KOPT-K1 (cell line): ENCODE results near the gene DENND2A.
"Not testable (repeated sequence)": the region's sequence is repeated elsewhere in the genome, so short reads cannot be mapped to it uniquely, and the experiment has no call there.

Experiments used
- H3K27ac ChIP-seq: fragments of 200-600 bp; sonication (generic); 2 replicates; pipeline ENCODE4 v1.5.1; 2016; ENCODE audit warnings: antibody characterized with exemption, mild to moderate bottlenecking, low read depth, low read length; ENCODE audit not compliant: poor library complexity, severe bottlenecking
- H3K36me3 ChIP-seq: fragments of 200-600 bp; sonication (generic); 2 replicates; pipeline ENCODE4 v1.5.1; 2017; ENCODE audit warnings: antibody characterized with exemption, mild to moderate bottlenecking, low read length, moderate library complexity; ENCODE audit not compliant: insufficient read depth
- H3K9me3 ChIP-seq: fragments of 200-600 bp; sonication (generic); 2 replicates; pipeline ENCODE4 v1.5.1; 2017; ENCODE audit warnings: antibody characterized with exemption, low read length, mild to moderate bottlenecking; ENCODE audit not compliant: insufficient read depth, poor library complexity, severe bottlenecking

DENND2A gene

DNA sequence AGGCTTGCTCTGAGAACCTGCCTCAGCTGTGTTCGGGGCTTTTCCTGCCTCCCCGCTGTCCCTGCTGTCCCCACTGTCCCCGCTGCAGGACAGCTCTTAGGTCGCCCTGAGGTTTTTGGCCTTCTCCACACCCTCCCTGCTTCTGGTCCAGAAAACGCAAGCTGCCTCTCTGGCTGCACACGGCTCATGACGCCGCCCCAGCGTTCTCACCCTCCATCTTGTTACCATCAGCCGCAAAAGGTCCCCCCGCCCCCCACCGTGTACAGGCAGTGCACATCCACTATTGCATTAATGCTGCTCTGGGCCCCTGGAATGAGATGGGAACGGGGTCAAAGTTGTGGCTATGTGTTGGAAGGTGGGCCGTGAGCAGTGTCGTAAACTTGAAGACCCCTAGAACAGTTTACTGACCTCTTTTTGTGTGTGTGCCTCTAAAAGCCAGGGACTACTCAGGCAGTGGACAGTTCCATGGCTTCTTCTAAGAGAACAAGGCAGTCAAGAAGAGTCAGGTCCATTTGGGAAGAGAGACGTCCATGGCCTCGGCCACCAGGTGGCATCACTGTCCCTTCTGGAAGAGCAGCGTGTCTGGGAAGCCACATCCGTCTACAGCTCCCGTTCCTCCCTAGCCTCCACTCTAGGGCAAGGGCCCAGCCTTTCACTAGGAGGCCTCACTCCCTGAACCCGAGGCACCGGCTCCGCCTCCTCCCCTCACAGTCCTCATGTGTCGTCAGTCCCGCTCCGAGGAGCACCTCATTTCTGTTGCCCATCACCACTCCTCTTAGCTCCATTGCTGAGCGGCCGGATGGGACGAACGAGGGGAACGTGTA lies 122.9 kb downstream of the DENND2A start:
- Histone ChIP-seq H3K27ac (no peak overlapping the region), H3K9me3 (no peaks in the 10 kb centered on the region)

DNA sequence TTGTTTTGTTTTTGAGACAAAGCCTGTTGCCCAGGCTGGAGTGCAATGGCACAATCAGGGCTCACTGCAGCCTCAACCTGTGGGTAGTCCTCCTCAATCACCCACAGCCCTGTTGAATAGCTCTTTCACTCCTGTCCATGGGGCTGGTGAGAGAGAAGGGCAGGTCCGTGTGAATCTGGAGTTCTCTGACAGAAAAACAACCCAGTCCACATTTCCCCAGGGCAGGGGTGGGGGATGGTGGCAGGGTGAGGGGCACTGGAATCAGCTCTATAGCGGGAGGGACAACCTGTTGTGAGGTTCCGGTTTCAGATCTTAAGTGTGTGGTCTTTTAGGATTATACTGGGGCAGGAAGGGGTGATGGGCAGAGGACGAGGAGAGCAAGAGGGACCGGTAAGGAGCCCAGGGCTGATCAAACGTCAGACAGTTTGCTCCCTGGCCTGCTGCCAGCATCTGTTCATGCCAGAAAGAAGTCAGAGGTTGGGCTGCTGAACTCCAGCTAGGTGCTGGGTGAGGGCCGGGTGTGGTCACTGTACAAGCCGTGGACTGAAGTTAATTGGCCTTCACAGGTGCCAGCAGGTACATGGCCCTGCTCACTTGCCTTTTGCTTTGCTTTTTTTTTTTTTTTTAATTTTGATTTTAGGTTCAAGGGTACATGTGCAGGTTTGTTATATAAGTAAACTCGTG lies 128.2 kb downstream of the DENND2A start:
- Histone ChIP-seq H3K27ac (no peak overlapping the region), H3K36me3 (no peaks in the 10 kb centered on the region), H3K9me3 (no peaks in the 10 kb centered on the region)

More for the DNA sequence above, 122.9 kb downstream of the DENND2A start:
- no peaks in the 10 kb centered on the region for H3K36me3 ChIP-seq

DNA sequence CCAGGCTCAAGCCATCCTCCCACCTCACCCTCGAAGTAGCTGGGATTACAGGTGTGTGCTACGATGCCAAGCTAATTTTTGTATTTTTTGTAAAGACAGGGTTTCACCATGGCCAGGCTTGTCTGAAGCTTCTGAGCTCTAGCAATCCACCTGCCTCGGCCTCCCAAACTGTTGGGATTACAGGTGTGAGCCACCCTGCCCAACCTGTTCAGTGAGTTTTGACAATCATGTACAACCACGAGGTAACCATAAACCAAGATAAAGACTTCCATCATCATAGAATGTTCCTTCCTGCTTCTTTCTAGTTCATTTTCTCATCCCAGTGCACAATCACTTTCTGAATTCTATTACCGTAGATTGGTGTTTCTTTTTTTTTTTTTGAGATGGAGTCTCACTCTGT lies 130.8 kb downstream of the DENND2A start:
- Histone ChIP-seq H3K9me3 (no peaks in the 10 kb centered on the region), H3K27ac (no peak overlapping the region), H3K36me3 (no peaks in the 10 kb centered on the region)

DNA sequence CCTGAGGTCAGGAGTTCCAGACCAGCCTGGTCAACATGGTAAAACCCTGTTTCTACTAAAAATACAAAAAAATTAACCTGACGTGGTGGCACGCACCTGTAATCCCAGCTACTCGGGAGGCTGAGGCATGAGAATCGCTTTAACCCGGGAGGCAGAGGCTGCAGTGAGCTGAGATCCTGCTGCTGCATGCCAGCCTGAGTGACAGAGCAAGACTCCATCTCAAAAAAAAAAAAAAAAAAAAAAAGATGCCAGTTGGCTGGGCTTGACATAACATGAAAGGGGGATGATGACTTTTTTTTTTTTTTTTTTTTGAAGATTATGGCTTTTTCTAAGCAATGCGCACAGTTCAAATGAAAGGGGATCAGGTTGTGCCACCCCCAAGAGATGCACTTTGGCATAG lies 133.1 kb downstream of the DENND2A start:
- not testable (repeated sequence) for H3K36me3 ChIP-seq, H3K27ac ChIP-seq, H3K9me3 ChIP-seq

GRCh38 chr7:140506788-140507464 lies 133.7 kb downstream of the DENND2A start:
- H3K27ac ChIP-seq = no peak overlapping the region
- H3K36me3 ChIP-seq = no peaks in the 10 kb centered on the region
- no peaks in the 10 kb centered on the region for H3K9me3 ChIP-seq

DNA sequence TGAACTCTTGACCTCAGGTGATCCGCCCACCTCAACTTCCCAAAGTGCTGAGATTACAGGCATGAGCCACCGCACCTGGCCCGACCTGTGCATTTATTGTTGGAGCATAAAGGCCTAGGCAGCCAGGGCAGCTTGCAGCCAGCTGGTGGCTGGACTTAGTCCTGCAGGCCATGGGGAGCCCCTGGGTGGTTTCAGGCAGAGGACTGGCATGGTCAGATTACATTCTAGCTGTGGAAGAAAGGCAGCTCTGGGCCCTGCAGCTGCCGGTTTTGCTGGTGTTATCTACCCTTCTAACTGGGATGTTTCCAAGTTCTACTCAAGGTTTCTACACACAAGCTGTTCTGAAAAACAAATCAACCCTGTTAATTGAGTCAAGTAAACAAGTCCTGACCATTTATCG lies 138.6 kb downstream of the DENND2A start:
- Histone ChIP-seq H3K27ac (no peak overlapping the region), H3K36me3 (no peaks in the 10 kb centered on the region)

DNA sequence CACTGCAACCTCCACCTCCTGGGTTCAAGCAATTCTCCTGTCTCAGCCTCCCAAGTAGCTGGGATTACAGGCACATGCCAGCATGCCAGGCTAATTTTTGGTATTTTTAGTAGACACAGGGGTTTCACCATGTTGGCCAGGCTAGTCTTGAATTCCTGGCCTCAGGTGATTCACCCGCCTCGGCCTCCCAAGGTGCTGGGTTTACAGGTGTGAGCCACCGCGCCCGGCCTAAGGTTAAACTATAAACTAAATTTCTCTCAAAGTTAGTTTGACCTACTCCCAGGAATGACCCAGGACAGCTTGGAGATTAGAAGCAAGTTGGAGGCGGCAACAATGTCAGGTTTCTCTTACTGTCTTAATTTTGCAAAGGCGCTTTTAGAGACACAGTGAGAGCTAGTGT lies 142.8 kb downstream of the DENND2A start:
- H3K27ac ChIP-seq, H3K36me3 ChIP-seq, H3K9me3 ChIP-seq: not testable (repeated sequence)

More for the DNA sequence above, 138.6 kb downstream of the DENND2A start:
- no peaks in the 10 kb centered on the region for H3K9me3 ChIP-seq

DNA sequence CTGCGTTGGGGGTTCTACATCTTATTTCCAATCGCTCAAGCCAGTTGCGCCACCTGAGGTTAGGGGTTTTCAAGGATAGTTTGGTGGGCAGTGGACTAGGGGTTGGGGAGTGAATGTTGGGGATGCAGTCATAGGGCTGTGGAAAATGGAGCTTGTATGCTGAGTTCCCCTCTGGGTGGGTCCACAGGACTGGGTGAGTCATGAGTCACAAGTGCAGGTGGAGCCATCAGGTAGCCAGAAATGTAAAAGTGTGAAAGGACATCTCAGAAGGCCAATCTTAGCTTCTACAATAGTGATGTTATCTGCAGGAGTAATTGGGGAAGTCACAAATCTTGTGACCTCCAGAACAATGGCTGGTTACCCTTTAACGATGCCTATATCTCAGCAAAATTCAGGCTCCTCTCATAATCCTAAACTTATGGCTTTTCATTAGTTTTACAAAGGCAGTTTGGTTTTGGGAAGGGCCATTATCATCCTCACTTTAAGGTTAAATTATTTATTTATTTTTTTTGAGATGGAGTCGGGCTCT lies 143.3 kb downstream of the DENND2A start:
- Histone ChIP-seq H3K27ac (no peak overlapping the region), H3K36me3 (no peaks in the 10 kb centered on the region), H3K9me3 (no peaks in the 10 kb centered on the region)

DNA sequence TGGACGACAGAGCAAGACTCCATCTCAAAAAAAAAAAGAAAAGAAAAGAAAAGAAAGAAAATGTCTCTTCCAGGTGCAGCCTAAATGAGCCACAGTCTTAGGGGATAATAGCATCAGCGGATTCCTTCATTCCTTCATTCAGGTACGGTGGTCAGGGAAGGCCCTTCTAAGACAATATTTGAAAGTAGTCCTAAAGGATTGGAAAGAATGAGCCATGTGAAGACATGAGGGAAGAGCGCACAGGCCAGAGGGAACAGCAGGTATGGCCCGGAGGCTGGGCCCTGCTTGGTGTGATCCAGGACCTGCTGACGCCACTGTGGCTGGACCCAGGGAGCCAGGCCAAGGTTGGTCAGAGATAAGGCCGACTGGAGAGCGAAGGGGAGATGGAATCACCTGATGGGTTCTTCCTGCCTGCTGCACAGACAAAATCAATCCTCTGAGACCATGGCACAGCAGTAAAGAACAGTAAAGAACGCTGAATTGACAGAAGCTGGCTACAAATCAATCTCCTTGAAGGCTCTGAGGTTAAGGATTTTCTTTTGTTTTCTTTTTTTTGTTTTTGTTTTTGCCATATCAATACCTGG lies 145.0 kb downstream of the DENND2A start:
- Histone ChIP-seq H3K9me3 (no peaks in the 10 kb centered on the region), H3K36me3 (no peaks in the 10 kb centered on the region), H3K27ac (no peak overlapping the region)

- no peak overlapping the region for H3K27ac ChIP-seq
- no peaks in the 10 kb centered on the region for H3K36me3 ChIP-seq
- no peaks in the 10 kb centered on the region for H3K9me3 ChIP-seq
These were observed 145.7 kb downstream of the DENND2A start for GRCh38 chr7:140494867-140495266.

- Histone ChIP-seq H3K27ac (no peak overlapping the region), H3K9me3 (no peaks in the 10 kb centered on the region)
These were observed 151.6 kb downstream of the DENND2A start for GRCh38 chr7:140489026-140489359.

DNA sequence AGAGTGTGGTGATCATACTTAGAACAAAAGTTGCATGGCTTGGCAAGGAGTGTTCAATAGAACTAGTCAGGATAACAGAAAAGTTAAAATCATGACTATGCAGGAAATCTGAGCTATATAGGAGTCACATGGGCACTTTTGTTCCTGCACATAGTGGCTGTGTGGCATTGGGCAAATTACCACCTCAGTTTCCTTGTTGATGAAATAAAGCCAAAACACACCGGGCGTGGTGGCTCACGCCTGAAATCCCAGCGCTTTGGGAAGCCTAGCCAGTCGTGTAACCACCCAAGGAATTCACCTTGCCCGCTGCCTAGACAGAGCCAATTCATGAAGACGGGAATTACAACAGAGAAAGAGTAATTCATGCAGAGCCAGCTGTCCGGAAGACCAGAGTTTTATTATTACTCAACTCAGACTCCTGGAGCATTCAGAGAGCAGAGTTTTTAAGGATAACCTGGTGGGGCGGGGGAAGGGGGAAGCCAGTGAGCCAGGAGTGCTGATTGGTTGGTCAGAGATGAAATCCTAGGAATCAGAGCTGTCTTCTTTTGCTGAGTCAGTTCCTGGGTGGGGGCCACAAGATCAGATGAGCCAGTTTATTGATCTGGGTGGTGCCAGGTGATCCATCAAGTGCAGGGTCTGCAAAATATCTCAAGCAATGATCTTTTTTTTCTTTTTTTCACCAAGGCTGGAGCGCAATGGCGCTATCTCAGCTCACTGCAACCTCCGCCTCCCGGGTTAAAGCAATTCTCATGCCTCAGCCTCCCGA lies 154.9 kb downstream of the DENND2A start:
- Histone ChIP-seq H3K27ac (no peak overlapping the region), H3K9me3 (no peaks in the 10 kb centered on the region), H3K36me3 (no peaks in the 10 kb centered on the region)

More at GRCh38 chr7:140489026-140489359, 151.6 kb downstream of the DENND2A start:
- H3K36me3 ChIP-seq = no peaks in the 10 kb centered on the region

DNA sequence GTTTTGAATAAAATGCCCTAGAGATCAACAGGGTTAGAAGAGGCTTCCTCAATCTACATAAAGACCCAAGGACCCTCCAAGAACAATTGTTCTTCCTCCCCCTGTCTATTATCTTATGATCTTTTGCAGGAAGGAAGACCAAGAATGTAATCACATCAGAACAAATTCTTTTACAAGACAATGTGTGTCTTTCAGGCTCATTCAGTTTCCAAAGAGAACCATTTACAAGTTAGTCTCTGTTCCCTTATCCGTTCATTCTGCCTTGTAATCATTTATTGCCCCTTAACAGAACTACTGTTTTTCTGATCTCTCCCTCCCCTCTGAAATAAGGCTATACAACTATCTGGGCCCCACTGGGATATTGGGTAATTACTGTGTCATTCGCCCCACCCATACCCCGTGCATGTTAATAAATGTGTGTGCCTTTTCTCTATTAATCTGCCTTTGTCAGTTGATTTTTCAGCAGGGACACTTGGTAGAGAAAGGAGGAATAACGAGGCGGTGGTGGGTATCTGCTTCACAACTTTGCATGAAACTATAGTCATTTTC lies 155.6 kb downstream of the DENND2A start:
- no peaks in the 10 kb centered on the region for H3K9me3 ChIP-seq
- H3K27ac ChIP-seq = no peak overlapping the region
- no peaks in the 10 kb centered on the region for H3K36me3 ChIP-seq

DNA sequence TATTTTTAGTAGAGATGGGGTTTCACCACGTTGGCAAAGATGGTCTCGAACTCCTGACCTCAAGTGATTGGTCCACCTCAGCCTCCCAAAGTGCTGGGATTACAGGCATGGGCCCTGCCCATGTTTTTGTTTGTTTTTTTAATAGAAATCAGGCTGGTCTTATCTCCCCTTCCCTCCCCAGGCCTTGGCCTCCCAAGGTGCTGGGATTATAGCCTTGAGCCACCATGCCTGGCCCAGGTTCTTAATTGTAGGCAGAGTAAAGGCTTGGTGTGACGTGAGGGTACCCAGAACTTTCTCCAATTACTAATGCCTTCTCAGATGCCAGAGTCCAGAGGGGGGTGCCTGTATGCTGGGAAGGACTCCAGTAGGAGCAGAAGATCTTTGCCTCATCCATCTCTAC lies 156.1 kb downstream of the DENND2A start:
- H3K27ac ChIP-seq = no peak overlapping the region
- no peaks in the 10 kb centered on the region for H3K9me3 ChIP-seq
- H3K36me3 ChIP-seq = no peaks in the 10 kb centered on the region
